HepG2 (cell line): Measurements from ENCODE around the gene EPHA2. TPM values are rescaled to one million over a fixed set of nuclear protein-coding genes. Genes with fewer than 3 reads are reported as not detected.

Experiments
- ATAC-seq: fragments of 200-7000 bp; cut with Tn5 transposase; 3 replicates; pipeline ENCODE4 v1.9.1; 2020; ENCODE audit warnings: mild to moderate bottlenecking, moderate library complexity
- BruUV-seq: library from RNA; stranded (reverse); fragments of 400-500 nt; replicated peaks from 2 replicates; lab custom pipeline; 2021; lab: Mats Ljungman, UMichigan
- CTCF ChIA-PET: fragments of 300-600 bp; formaldehyde crosslinking; extraction: SDS; loops from one replicate; lab custom pipeline; 2021; ENCODE audit warnings: low total read pairs, inconsistent platforms, low intra/inter-chr PET ratio; lab: Yijun Ruan, JAX
- POLR2A ChIA-PET: fragments of 350-600 bp; sonication (Branson Sonifier 250); formaldehyde crosslinking; loops from one replicate; lab custom pipeline; 2020; ENCODE audit warnings: antibody characterized with exemption, inconsistent platforms; lab: Yijun Ruan, JAX
- DNase-seq: peaks from one replicate; pipeline ENCODE4 v3.0.0-alpha.2; 2015; ENCODE audit warnings: low spot score
- FAIRE-seq: peaks from 3 replicates; lab custom pipeline; 2011; peaks lifted over from hg19 to GRCh38; lab: Jason Lieb, UNC
- H2AFZ ChIP-seq: one replicate; pipeline ENCODE4 v1.6.1; 2011; ENCODE audit warnings: low read length, inconsistent platforms
- H3K27ac ChIP-seq: fragments of 300-600 bp; 3 replicates; pipeline ENCODE4 v1.8.0; 2011; ENCODE audit warnings: mixed run types, mild to moderate bottlenecking, mixed read lengths, low read length, inconsistent platforms; ENCODE audit not compliant: insufficient read depth; ENCODE audit errors: extremely low read length
- H3K27me3 ChIP-seq, 2 experiments: fragments of 200-600 bp in 1 of 2; 2 replicates in 1 of 2; 3 replicates in 1 of 2; pipeline versions ENCODE4 v1.6.0 to v1.8.0; 2011; ENCODE audit warnings: low read length in 2 of 2, mild to moderate bottlenecking in 2 of 2, moderate library complexity in 2 of 2, inconsistent platforms in 1 of 2; ENCODE audit not compliant: insufficient read depth in 2 of 2, control insufficient read depth in 1 of 2
- H3K36me3 ChIP-seq, 2 experiments: fragments of 200-600 bp in 1 of 2; replicated peaks in 1 of 2; 2 replicates in 1 of 2; 3 replicates in 1 of 2; pipeline versions ENCODE4 v1.5.1 to v1.8.0; 2011; ENCODE audit warnings: low read length in 2 of 2, inconsistent platforms in 1 of 2; ENCODE audit not compliant: insufficient read depth in 2 of 2, control insufficient read depth in 1 of 2
- H3K4me1 ChIP-seq: 2 replicates; pipeline ENCODE4 v1.5.1; 2012; ENCODE audit warnings: low read length, inconsistent platforms; ENCODE audit not compliant: insufficient read depth
- H3K4me2 ChIP-seq: 2 replicates; pipeline ENCODE4 v1.6.0; 2011; ENCODE audit warnings: low read depth, low read length, inconsistent platforms
- H3K4me3 ChIP-seq, 3 experiments: fragments of 200-600 bp in 1 of 3; sonication (generic), shearing (Covaris generic) in 1 of 3; replicated peaks in 1 of 3; 2 replicates each; pipeline ENCODE4 v1.5.1; 2011 to 2016; ENCODE audit warnings: low read length in 3 of 3, inconsistent platforms in 2 of 3, low read depth in 2 of 3, mild to moderate bottlenecking in 2 of 3, control low read depth in 1 of 3, mixed read lengths in 1 of 3; ENCODE audit not compliant: insufficient read depth in 1 of 3
- H3K79me2 ChIP-seq: one replicate; pipeline ENCODE4 v1.6.1; 2011; ENCODE audit warnings: low read length, inconsistent platforms; ENCODE audit not compliant: insufficient read depth
- H3K9ac ChIP-seq: 2 replicates; pipeline ENCODE4 v1.6.0; 2011; ENCODE audit warnings: mild to moderate bottlenecking, low read depth, low read length, inconsistent platforms; ENCODE audit not compliant: insufficient read depth
- H3K9me3 ChIP-seq: 2 replicates; pipeline ENCODE4 v1.5.1; 2012; ENCODE audit warnings: mild to moderate bottlenecking, low read length
- H4K20me1 ChIP-seq: 2 replicates; pipeline ENCODE4 v1.6.0; 2011; ENCODE audit warnings: inconsistent platforms, mild to moderate bottlenecking, low read length, moderate library complexity; ENCODE audit not compliant: insufficient read depth
- ARHGAP35 ChIP-seq: sonication (generic); formaldehyde crosslinking; IDR thresholded peaks from 2 replicates; pipeline ENCODE4 v1.9.0; 2022; ENCODE audit warnings: mild to moderate bottlenecking, inconsistent platforms, moderate library complexity, missing genetic modification reagents, borderline replicate concordance
- KLF12 ChIP-seq: sonication (generic); formaldehyde crosslinking; IDR thresholded peaks from 2 replicates; pipeline ENCODE4 v1.4.0; 2020; ENCODE audit warnings: missing genetic modification reagents, borderline replicate concordance
- NCOA5 ChIP-seq: sonication (generic); formaldehyde crosslinking; IDR thresholded peaks from 2 replicates; pipeline ENCODE4 v1.4.0; 2020; ENCODE audit warnings: missing genetic modification reagents
- NFKB2 ChIP-seq: sonication (generic); formaldehyde crosslinking; IDR thresholded peaks from 2 replicates; pipeline ENCODE4 v1.4.0; 2020; ENCODE audit warnings: missing genetic modification reagents, borderline replicate concordance
- RARA ChIP-seq: IDR thresholded peaks from 2 replicates; pipeline ENCODE4 v1.6.1; 2016; ENCODE audit warnings: missing genetic modification reagents, missing compliant biosample characterization
- SRSF4 ChIP-seq: fragments of 200-400 bp; formaldehyde crosslinking; IDR thresholded peaks from one replicate; pipeline ENCODE4 v1.6.1; 2018; ENCODE audit warnings: mild to moderate bottlenecking, low read depth, low read length, moderate library complexity; ENCODE audit not compliant: poor library complexity, severe bottlenecking
- TCF7L2 ChIP-seq: IDR thresholded peaks from 2 replicates; pipeline ENCODE4 v1.6.1; 2011; ENCODE audit warnings: mild to moderate bottlenecking, low read depth, low read length, moderate library complexity
- ZNF136 ChIP-seq: sonication (generic); formaldehyde crosslinking; IDR thresholded peaks from 2 replicates; pipeline ENCODE4 v1.8.1; 2022; ENCODE audit warnings: low read depth, mild to moderate bottlenecking, moderate library complexity, missing genetic modification reagents
- ZNF20 ChIP-seq: sonication (generic); formaldehyde crosslinking; IDR thresholded peaks from 2 replicates; pipeline ENCODE4 v1.4.0; 2020; ENCODE audit warnings: mild to moderate bottlenecking, moderate library complexity, missing genetic modification reagents
- ZNF30 ChIP-seq: sonication (generic); formaldehyde crosslinking; IDR thresholded peaks from 2 replicates; pipeline ENCODE4 v1.5.0; 2020; ENCODE audit warnings: mild to moderate bottlenecking, missing genetic modification reagents
- WGBS: methylation state at CpG from one replicate; pipeline ENCODE4 v1.1.6; 2017; ENCODE audit warnings: low lambda C conversion rate; 5-methylcytosine and 5-hydroxymethylcytosine counted together
- in situ Hi-C: cut with HindIII; loops from 2 replicates; pipeline ENCODE4 v1.10.0; 2017; ENCODE audit warnings: low pct_unique_long_range_greater_than_20kb; ENCODE audit not compliant: extremely low pct_ligation_motif_present
- intact Hi-C: fragments of 100-400 bp; cut with micrococcal nuclease; formaldehyde crosslinking; loops from one replicate; pipeline ENCODE4 v1.10.0; 2022; ENCODE audit not compliant: unreplicated experiment
- polyA plus RNA-seq, 8 experiments: library from polyadenylated mRNA; depleted of rRNA in 3 of 8; stranded (reverse) in 7 of 8; unstranded in 1 of 8; fragments of >200 nt; fragmentation: Illumina TruSeq in 4 of 8; extraction: Trizol in 4 of 8; gene quantifications; 2 replicates each; pipeline versions ENCODE4 v1.2.1 to v1.2.3, GENCODE V29; 2011 to 2016; ENCODE audit warnings: low read depth in 4 of 8, missing spikeins in 1 of 8, mixed read lengths in 1 of 8; ENCODE audit not compliant: insufficient read depth in 1 of 8
- total RNA-seq, 5 experiments: library from RNA; depleted of rRNA; stranded (reverse); fragments of >200 nt; fragmentation: Illumina TruSeq; extraction: Trizol; gene quantifications; 2 replicates each; pipeline ENCODE4 v1.2.3, GENCODE V29; 2016; ENCODE audit warnings: low read depth in 1 of 5
- TF ChIP-seq, protein P1 (sequence below), 2 experiments: fragments of 450-650 bp in 1 of 2; sonication (generic) in 1 of 2; formaldehyde crosslinking in 1 of 2; IDR thresholded peaks; 2 replicates each; pipeline versions ENCODE4 v1.6.1 to v1.8.0; 2016 to 2022; ENCODE audit warnings: antibody characterized with exemption in 1 of 2, mild to moderate bottlenecking in 1 of 2, missing genetic modification reagents in 1 of 2
- TF ChIP-seq, protein P2 (sequence below): sonication (generic); formaldehyde crosslinking; IDR thresholded peaks from 2 replicates; pipeline ENCODE4 v1.4.0; 2020; ENCODE audit warnings: missing genetic modification reagents, borderline replicate concordance

The EPHA2 gene
- total and polyA plus RNA-seq, 2 of the 13 experiments (the other 11 are each of a cell fraction or from before 2014, with no cell fraction given): 33.6 to 53.6 TPM

DNA sequence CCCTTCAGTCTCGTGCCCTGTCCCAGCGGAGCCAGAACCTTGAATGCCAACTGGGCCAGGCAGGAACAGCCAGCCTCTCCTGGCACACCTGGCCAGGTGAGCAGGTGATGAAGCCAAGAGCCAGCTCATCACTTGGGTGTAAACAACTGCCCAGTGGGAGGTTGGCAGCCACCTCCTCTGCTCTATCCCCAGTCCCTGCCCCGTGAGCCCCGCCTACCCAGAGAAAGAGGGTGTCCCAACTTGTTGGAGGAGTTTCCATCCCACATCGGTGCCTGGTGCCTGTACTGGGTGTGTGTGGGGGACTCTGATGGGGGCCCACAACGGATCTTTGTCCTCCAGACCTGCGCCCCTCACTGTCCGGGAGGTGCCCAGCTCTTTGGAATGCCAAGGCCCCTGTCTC, 64.6 kb downstream of the EPHA2 start:
- 27% methylated on average over 4 of the region's 8 CpGs for WGBS
- ATAC-seq (no peak), FAIRE-seq (no peak), DNase-seq (no peak)
- Histone ChIP-seq H3K4me1 (peaks cover 58% of the 10 kb centered on the region), H3K9me3 (no peaks in the 10 kb centered on the region), H3K9ac (no peak overlapping the region), H4K20me1 (no peaks in the 10 kb centered on the region), H3K4me2 (no peak overlapping the region), H3K27ac (no peak overlapping the region), H2AFZ (no peak overlapping the region), H3K27me3 (peaks cover 2 to 70% of the 10 kb centered on the region in 2 experiments; a peak in 4 of 5 replicates), H3K79me2 (no peaks in the 10 kb centered on the region), H3K4me3 (no peak overlapping the region), H3K36me3 (no peaks in the 10 kb centered on the region)
- POLR2A ChIA-PET: no interaction called here
- TF ChIP-seq TCF7L2 (no peak), RARA (CRISPR knock-in tag) (no peak), ZNF20 (CRISPR knock-in tag) (no peak), NFKB2 (no peak), SRSF4 (no peak), ARHGAP35 (CRISPR knock-in tag) (no peak), NCOA5 (CRISPR knock-in tag) (no peak), KLF12 (CRISPR knock-in tag) (no peak), ZNF136 (CRISPR knock-in tag) (no peak), ZNF30 (CRISPR knock-in tag) (no peak)
- TF ChIP-seq, protein P1, sequence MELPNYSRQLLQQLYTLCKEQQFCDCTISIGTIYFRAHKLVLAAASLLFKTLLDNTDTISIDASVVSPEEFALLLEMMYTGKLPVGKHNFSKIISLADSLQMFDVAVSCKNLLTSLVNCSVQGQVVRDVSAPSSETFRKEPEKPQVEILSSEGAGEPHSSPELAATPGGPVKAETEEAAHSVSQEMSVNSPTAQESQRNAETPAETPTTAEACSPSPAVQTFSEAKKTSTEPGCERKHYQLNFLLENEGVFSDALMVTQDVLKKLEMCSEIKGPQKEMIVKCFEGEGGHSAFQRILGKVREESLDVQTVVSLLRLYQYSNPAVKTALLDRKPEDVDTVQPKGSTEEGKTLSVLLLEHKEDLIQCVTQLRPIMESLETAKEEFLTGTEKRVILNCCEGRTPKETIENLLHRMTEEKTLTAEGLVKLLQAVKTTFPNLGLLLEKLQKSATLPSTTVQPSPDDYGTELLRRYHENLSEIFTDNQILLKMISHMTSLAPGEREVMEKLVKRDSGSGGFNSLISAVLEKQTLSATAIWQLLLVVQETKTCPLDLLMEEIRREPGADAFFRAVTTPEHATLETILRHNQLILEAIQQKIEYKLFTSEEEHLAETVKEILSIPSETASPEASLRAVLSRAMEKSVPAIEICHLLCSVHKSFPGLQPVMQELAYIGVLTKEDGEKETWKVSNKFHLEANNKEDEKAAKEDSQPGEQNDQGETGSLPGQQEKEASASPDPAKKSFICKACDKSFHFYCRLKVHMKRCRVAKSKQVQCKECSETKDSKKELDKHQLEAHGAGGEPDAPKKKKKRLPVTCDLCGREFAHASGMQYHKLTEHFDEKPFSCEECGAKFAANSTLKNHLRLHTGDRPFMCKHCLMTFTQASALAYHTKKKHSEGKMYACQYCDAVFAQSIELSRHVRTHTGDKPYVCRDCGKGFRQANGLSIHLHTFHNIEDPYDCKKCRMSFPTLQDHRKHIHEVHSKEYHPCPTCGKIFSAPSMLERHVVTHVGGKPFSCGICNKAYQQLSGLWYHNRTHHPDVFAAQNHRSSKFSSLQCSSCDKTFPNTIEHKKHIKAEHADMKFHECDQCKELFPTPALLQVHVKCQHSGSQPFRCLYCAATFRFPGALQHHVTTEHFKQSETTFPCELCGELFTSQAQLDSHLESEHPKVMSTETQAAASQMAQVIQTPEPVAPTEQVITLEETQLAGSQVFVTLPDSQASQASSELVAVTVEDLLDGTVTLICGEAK (IDR thresholded peaks at IDR 0.05): no peak
- TF ChIP-seq, protein P1 (CRISPR knock-in tag; IDR thresholded peaks at IDR 0.05): no peak
- TF ChIP-seq, protein P2, sequence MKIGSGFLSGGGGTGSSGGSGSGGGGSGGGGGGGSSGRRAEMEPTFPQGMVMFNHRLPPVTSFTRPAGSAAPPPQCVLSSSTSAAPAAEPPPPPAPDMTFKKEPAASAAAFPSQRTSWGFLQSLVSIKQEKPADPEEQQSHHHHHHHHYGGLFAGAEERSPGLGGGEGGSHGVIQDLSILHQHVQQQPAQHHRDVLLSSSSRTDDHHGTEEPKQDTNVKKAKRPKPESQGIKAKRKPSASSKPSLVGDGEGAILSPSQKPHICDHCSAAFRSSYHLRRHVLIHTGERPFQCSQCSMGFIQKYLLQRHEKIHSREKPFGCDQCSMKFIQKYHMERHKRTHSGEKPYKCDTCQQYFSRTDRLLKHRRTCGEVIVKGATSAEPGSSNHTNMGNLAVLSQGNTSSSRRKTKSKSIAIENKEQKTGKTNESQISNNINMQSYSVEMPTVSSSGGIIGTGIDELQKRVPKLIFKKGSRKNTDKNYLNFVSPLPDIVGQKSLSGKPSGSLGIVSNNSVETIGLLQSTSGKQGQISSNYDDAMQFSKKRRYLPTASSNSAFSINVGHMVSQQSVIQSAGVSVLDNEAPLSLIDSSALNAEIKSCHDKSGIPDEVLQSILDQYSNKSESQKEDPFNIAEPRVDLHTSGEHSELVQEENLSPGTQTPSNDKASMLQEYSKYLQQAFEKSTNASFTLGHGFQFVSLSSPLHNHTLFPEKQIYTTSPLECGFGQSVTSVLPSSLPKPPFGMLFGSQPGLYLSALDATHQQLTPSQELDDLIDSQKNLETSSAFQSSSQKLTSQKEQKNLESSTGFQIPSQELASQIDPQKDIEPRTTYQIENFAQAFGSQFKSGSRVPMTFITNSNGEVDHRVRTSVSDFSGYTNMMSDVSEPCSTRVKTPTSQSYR (CRISPR knock-in tag): no peak
- in situ Hi-C loops: no loop called here
- intact Hi-C loops: no loop called here
- BruUV-seq: no TSS peak
- CTCF ChIA-PET: no interaction called here
